ENCODE measurements around the gene RASSF1. TPM values are rescaled to one million over a fixed set of nuclear protein-coding genes. Genes with fewer than 3 reads are reported as not detected.

RASSF1 gene
- total RNA-seq, 2 experiments from 2014 or later, result 88.3 to 122 TPM

- CTCF ChIA-PET, result interaction anchor here (0.5 to 4.2 kb wide), 7 partner anchors 9 to 377 kb away, joined by 3 to 52 read pairs (median 3); partner anchors contain the start of genes CYB561D2, HYAL3, NAA80 and NPRL2
- H3K27ac Mint-ChIP-seq, result no peak overlapping the region
- H3K36me3 Mint-ChIP-seq (ENCODE audit: low read depth), result peaks cover 10% of the 10 kb centered on the region
- DNase-seq, result peak; percentile 6
- H3K9me3 Mint-ChIP-seq, result no peaks in the 10 kb centered on the region
- H3K4me3 Mint-ChIP-seq, result no peak overlapping the region
- POLR2A ChIA-PET, result no interaction called here
- peaks cover 35% of the 10 kb centered on the region for H3K4me1 Mint-ChIP-seq
- H3K27me3 Mint-ChIP-seq, result no peaks in the 10 kb centered on the region
These were observed 15.5 kb downstream of the RASSF1 start for GRCh38 chr3:50325113-50325480.

GRCh38 chr3:50324351-50325112 lies 16.1 kb downstream of the RASSF1 start:
- H3K4me3 Mint-ChIP-seq, result no peak overlapping the region
- H3K9me3 Mint-ChIP-seq, result no peaks in the 10 kb centered on the region
- H3K27ac Mint-ChIP-seq, result peak overlapping the region; percentile 3
- peak; percentile 67 for DNase-seq
- POLR2A ChIA-PET, result no interaction called here
- CTCF ChIA-PET, result interaction anchor here (0.5 to 4.2 kb wide), 12 partner anchors 9 to 376 kb away, joined by 3 to 52 read pairs (median 4); partner anchors contain the start of genes CYB561D2, HYAL3, NAA80 and NPRL2
- H3K4me1 Mint-ChIP-seq, result peaks cover 40% of the 10 kb centered on the region
- H3K27me3 Mint-ChIP-seq, result no peaks in the 10 kb centered on the region
- H3K36me3 Mint-ChIP-seq (ENCODE audit: low read depth), result peaks cover 4% of the 10 kb centered on the region

- no peaks in the 10 kb centered on the region for H3K9me3 Mint-ChIP-seq
- H3K27ac Mint-ChIP-seq, result peak overlapping the region; percentile 50
- H3K27me3 Mint-ChIP-seq, result no peaks in the 10 kb centered on the region
- peaks cover 4% of the 10 kb centered on the region for H3K36me3 Mint-ChIP-seq (ENCODE audit: low read depth)
- peaks cover 43% of the 10 kb centered on the region for H3K4me1 Mint-ChIP-seq
- ChIA-PET POLR2A (interaction anchor here (0.6 kb wide), 1 partner anchor 99 kb away, joined by 4 read pairs; no protein-coding TSS in a partner anchor), CTCF (interaction anchor here (0.6 to 4.2 kb wide), 11 partner anchors 8 to 95 kb away, joined by 3 to 52 read pairs (median 4); partner anchors contain the start of genes CYB561D2, HYAL3, NAA80 and NPRL2)
- H3K4me3 Mint-ChIP-seq, result no peak overlapping the region
- peak; percentile 5 for DNase-seq
These were observed 16.9 kb downstream of the RASSF1 start for GRCh38 chr3:50323614-50324199.

GRCh38 chr3:50323092-50323600 lies 17.5 kb downstream of the RASSF1 start:
- Mint-ChIP-seq H3K4me3 (peak overlapping the region; percentile 6), H3K27ac (no peak overlapping the region), H3K4me1 (peaks cover 41% of the 10 kb centered on the region), H3K27me3 (no peaks in the 10 kb centered on the region), H3K36me3 (ENCODE audit: low read depth) (no peaks in the 10 kb centered on the region), H3K9me3 (no peaks in the 10 kb centered on the region)
- CTCF ChIA-PET, result interaction anchor here (1.5 to 4.2 kb wide), 5 partner anchors 9 to 28 kb away, joined by 5 to 52 read pairs (median 7); partner anchors contain the start of genes HYAL3 and NAA80
- DNase-seq, result peak; percentile 5
- POLR2A ChIA-PET, result interaction anchor here (0.6 kb wide), 1 partner anchor 98 kb away, joined by 4 read pairs; no protein-coding TSS in a partner anchor

- DNase-seq, result peak; percentile 5
- ChIA-PET POLR2A (no interaction called here), CTCF (interaction anchor here (1.5 to 4.2 kb wide), 5 partner anchors 9 to 27 kb away, joined by 5 to 52 read pairs (median 7); partner anchors contain the start of genes HYAL3 and NAA80)
- Mint-ChIP-seq H3K27me3 (no peaks in the 10 kb centered on the region), H3K27ac (peak within 1 kb of the TSS; percentile 97), H3K4me1 (peaks cover 39% of the 10 kb centered on the region), H3K4me3 (peak within 1 kb of the TSS; percentile 75), H3K36me3 (ENCODE audit: low read depth) (no peaks in the 10 kb centered on the region), H3K9me3 (no peaks in the 10 kb centered on the region)
These were observed 18.1 kb downstream of the RASSF1 start, which contains the start of gene HYAL2 for GRCh38 chr3:50322386-50323091. TSS of gene HYAL2 (minus strand) at chr3:50322745. CDS start at chr3:50320489, 2,256 bp downstream.

- CTCF ChIA-PET, result interaction anchor here (1.7 to 4.2 kb wide), 4 partner anchors 8 to 27 kb away, joined by 5 to 52 read pairs (median 13); partner anchors contain the start of genes HYAL3 and NAA80
- H3K9me3 Mint-ChIP-seq, result no peaks in the 10 kb centered on the region
- H3K4me1 Mint-ChIP-seq, result peaks cover 39% of the 10 kb centered on the region
- no peaks in the 10 kb centered on the region for H3K36me3 Mint-ChIP-seq (ENCODE audit: low read depth)
- H3K27me3 Mint-ChIP-seq, result no peaks in the 10 kb centered on the region
- POLR2A ChIA-PET, result interaction anchor here (0.7 kb wide), 1 partner anchor 23 kb away, joined by 3 read pairs; the partner anchor contains the start of gene ZMYND10
- DNase-seq, result no peak
- peak overlapping the region; percentile 75 for H3K4me3 Mint-ChIP-seq
- H3K27ac Mint-ChIP-seq, result no peak overlapping the region
These were observed 18.6 kb downstream of the RASSF1 start for GRCh38 chr3:50322115-50322385.

GRCh38 chr3:50321336-50322114 lies 19.1 kb downstream of the RASSF1 start:
- Mint-ChIP-seq H3K36me3 (ENCODE audit: low read depth) (peaks cover under 1% of the 10 kb centered on the region), H3K4me3 (peak overlapping the region; percentile 75), H3K27ac (peak overlapping the region; percentile 97), H3K4me1 (peaks cover 40% of the 10 kb centered on the region), H3K27me3 (no peaks in the 10 kb centered on the region), H3K9me3 (no peaks in the 10 kb centered on the region)
- CTCF ChIA-PET, result interaction anchor here (1.4 to 4.2 kb wide), 3 partner anchors 13 to 26 kb away, joined by 5 to 52 read pairs (median 7); partner anchors contain the start of genes HYAL3 and NAA80
- POLR2A ChIA-PET, result interaction anchor here (0.6 to 0.7 kb wide), 2 partner anchors 24 to 38 kb away, joined by 3 read pairs; partner anchors contain the start of gene ZMYND10
- DNase-seq, result peak; percentile 86

GRCh38 chr3:50320853-50321335 lies 19.7 kb downstream of the RASSF1 start:
- DNase-seq, result peak; percentile 65
- Mint-ChIP-seq H3K27me3 (no peaks in the 10 kb centered on the region), H3K4me3 (peak overlapping the region; percentile 82), H3K36me3 (ENCODE audit: low read depth) (peaks cover 4% of the 10 kb centered on the region), H3K9me3 (no peaks in the 10 kb centered on the region), H3K27ac (peak overlapping the region; percentile 83), H3K4me1 (peaks cover 45% of the 10 kb centered on the region)
- ChIA-PET CTCF (interaction anchor here (0.7 to 4.2 kb wide), 4 partner anchors 14 to 26 kb away, joined by 4 to 52 read pairs (median 6); partner anchors contain the start of genes HYAL3 and NAA80), POLR2A (interaction anchor here (0.6 kb wide), 1 partner anchor 37 kb away, joined by 3 read pairs; no protein-coding TSS in a partner anchor)

- Mint-ChIP-seq H3K4me3 (peak overlapping the region; percentile 82), H3K27ac (peak overlapping the region; percentile 83), H3K27me3 (no peaks in the 10 kb centered on the region), H3K9me3 (no peaks in the 10 kb centered on the region), H3K4me1 (peaks cover 48% of the 10 kb centered on the region), H3K36me3 (ENCODE audit: low read depth) (peaks cover 4% of the 10 kb centered on the region)
- DNase-seq, result no peak
- CTCF ChIA-PET, result interaction anchor here (0.7 to 1.4 kb wide), 4 partner anchors 13 to 28 kb away, joined by 3 to 7 read pairs (median 4); partner anchors contain the start of genes HYAL3, IFRD2 and NAA80
- POLR2A ChIA-PET, result no interaction called here
These were observed 20.6 kb downstream of the RASSF1 start for GRCh38 chr3:50319894-50320625.

GRCh38 chr3:50319181-50319893 lies 21.3 kb downstream of the RASSF1 start:
- no peaks in the 10 kb centered on the region for H3K27me3 Mint-ChIP-seq
- POLR2A ChIA-PET, result no interaction called here
- CTCF ChIA-PET, result interaction anchor here (0.7 to 1.9 kb wide), 5 partner anchors 11 to 125 kb away, joined by 3 to 6 read pairs (median 5); partner anchors contain the start of gene IFRD2
- H3K4me3 Mint-ChIP-seq, result peak overlapping the region; percentile 12
- no peak for DNase-seq
- peaks cover 46% of the 10 kb centered on the region for H3K4me1 Mint-ChIP-seq
- no peak overlapping the region for H3K27ac Mint-ChIP-seq
- no peaks in the 10 kb centered on the region for H3K9me3 Mint-ChIP-seq
- peaks cover 4% of the 10 kb centered on the region for H3K36me3 Mint-ChIP-seq (ENCODE audit: low read depth)

All from activated CD4-positive, alpha-beta T cell treated with anti-CD3 and anti-CD28 coated beads, Interleukin-2, amount 10 ng/mL, durations not matched to agents 7 days and 5 days (primary cell).